MM.1S (cell line): ENCODE measurements around the gene PXMP2.

ENCODE experiments used
- DNase-seq: peaks from one replicate; pipeline ENCODE4 v3.0.0-alpha.2; 2015
- H2AFZ ChIP-seq: fragments of 300-600 bp; sonication (generic); 2 replicates; pipeline ENCODE4 v1.6.0; 2016; ENCODE audit warnings: antibody characterized with exemption, low read length
- H3F3A ChIP-seq: fragments of 300-600 bp; sonication (generic); 2 replicates; pipeline ENCODE4 v1.6.1; 2016; ENCODE audit warnings: mild to moderate bottlenecking, antibody characterized with exemption, low read length, moderate library complexity, mixed read lengths; ENCODE audit not compliant: insufficient read depth
- H3K27ac ChIP-seq: fragments of 300-600 bp; sonication (generic); 2 replicates; pipeline ENCODE4 v1.5.1; 2016; ENCODE audit warnings: mild to moderate bottlenecking, low read length
- H3K27me3 ChIP-seq: fragments of 300-600 bp; sonication (generic); replicated peaks from 2 replicates; pipeline ENCODE4 v1.6.0; 2016; ENCODE audit warnings: low read length; ENCODE audit not compliant: insufficient read depth
- H3K36me3 ChIP-seq: fragments of 300-600 bp; sonication (generic); replicated peaks from 2 replicates; pipeline ENCODE4 v1.6.1; 2016; ENCODE audit warnings: mild to moderate bottlenecking, low read length, mixed read lengths; ENCODE audit not compliant: insufficient read depth
- H3K4me1 ChIP-seq: fragments of 300-600 bp; sonication (generic); 2 replicates; pipeline ENCODE4 v1.6.1; 2016; ENCODE audit warnings: low read length, mixed read lengths
- H3K4me2 ChIP-seq: fragments of 300-600 bp; sonication (generic); 2 replicates; pipeline ENCODE4 v1.6.0; 2016; ENCODE audit warnings: low read depth, low read length
- H3K4me3 ChIP-seq: fragments of 300-600 bp; sonication (generic); 2 replicates; pipeline ENCODE4 v1.5.1; 2016; ENCODE audit warnings: low read length, mixed read lengths
- H3K79me2 ChIP-seq: fragments of 300-600 bp; sonication (generic); 2 replicates; pipeline ENCODE4 v1.6.1; 2016; ENCODE audit warnings: mixed run types, low read length, mixed read lengths
- H3K9ac ChIP-seq: fragments of 300-600 bp; sonication (generic); 2 replicates; pipeline ENCODE4 v1.6.1; 2016; ENCODE audit warnings: low read length, mixed read lengths
- H3K9me2 ChIP-seq: fragments of 300-600 bp; sonication (generic); replicated peaks from 2 replicates; pipeline ENCODE4 v1.6.1; 2016; ENCODE audit warnings: mild to moderate bottlenecking, low read length, mixed read lengths; ENCODE audit not compliant: insufficient read depth
- H3K9me3 ChIP-seq: fragments of 300-600 bp; sonication (generic); replicated peaks from 2 replicates; pipeline ENCODE4 v1.6.1; 2016; ENCODE audit warnings: mild to moderate bottlenecking, low read length, mixed read lengths; ENCODE audit not compliant: insufficient read depth
- H4K20me1 ChIP-seq: fragments of 300-600 bp; sonication (generic); 2 replicates; pipeline ENCODE4 v1.6.1; 2016; ENCODE audit warnings: mild to moderate bottlenecking, low read length, moderate library complexity, mixed read lengths; ENCODE audit not compliant: insufficient read depth
- EZH2 ChIP-seq: fragments of 300-600 bp; sonication (generic); optimal IDR thresholded peaks from 2 replicates; pipeline ENCODE3; 2017; ENCODE audit warnings: low read depth, mild to moderate bottlenecking, antibody characterized with exemption, low read length, mixed read lengths

PXMP2 gene

DNA sequence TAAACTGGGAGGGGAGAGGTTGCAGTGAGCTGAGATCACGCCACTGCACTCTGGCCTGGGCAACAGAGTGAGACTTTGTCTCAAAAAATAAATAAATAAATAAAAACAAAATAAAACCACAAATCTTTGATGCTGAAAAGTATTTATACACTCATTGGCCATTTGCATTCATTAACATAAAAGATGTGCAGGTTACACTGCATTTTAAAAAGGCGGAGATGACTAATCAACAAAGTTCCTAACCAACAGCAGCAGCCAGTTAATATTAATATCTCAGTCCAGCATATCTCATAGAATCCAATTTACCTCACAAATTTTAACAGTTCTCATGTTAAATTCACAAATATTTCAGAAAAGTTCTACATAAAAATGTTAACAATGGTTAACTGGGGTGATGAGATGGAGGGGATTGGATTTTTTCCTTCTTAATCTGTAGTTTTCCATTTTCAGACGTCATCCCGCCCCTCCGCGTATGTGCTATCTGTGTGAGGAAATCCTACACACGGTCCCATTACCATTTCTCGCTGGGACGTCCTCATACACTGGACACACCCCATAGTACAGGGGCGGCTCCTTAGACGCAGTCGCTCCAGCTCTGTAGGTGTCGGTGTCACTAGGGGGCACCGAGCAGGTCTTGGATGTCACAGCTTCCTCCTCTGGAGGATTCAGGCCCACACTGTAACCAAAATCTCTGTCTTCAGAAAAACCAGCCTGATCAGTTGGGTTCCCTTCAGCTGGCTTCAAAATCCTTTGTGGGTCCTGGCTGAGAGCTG is 67.0 kb downstream of the PXMP2 start:
- DNase-seq, result no peak
- no peaks in the 10 kb centered on the region for H3K9me3 ChIP-seq
- H3K79me2 ChIP-seq, result peaks cover 16% of the 10 kb centered on the region
- H3K36me3 ChIP-seq, result no peaks in the 10 kb centered on the region; the same call in 1 of the 2 replicates
- H3K27ac ChIP-seq, result no peak overlapping the region
- H3K27me3 ChIP-seq, result no peaks in the 10 kb centered on the region
- H3K9ac ChIP-seq, result no peak overlapping the region
- no peak overlapping the region for H2AFZ ChIP-seq
- H4K20me1 ChIP-seq, result no peaks in the 10 kb centered on the region
- no peak overlapping the region for H3K4me2 ChIP-seq
- H3K4me3 ChIP-seq, result no peak overlapping the region
- no peaks in the 10 kb centered on the region for H3K4me1 ChIP-seq
- no peaks in the 10 kb centered on the region for H3F3A ChIP-seq
- no peak for TF ChIP-seq EZH2
- H3K9me2 ChIP-seq, result no peaks in the 10 kb centered on the region
